ENCODE measurements around the gene BHLHA15. TPM values are rescaled to one million over a fixed set of nuclear protein-coding genes. Genes with fewer than 3 reads are reported as not detected.

Gene BHLHA15
- total and polyA plus RNA-seq, 9 of the 15 experiments (the other 6 are each of a cell fraction or from before 2014, with no cell fraction given): 0.22 to 2.0 (median 1.1) TPM; not detected in 4

- FAIRE-seq: no peak
- POLR2A ChIA-PET: interaction anchor here (0.8 kb wide), 1 partner anchor 173 kb away, joined by 3 read pairs; no protein-coding TSS in a partner anchor
- H3K9me3 ChIP-seq (replicated peaks; ENCODE audit: control insufficient read depth, insufficient read depth, low read depth, low read length): no peaks in the 10 kb centered on the region
- TF ChIP-seq ZBTB26 (CRISPR knock-in tag; IDR thresholded peaks at IDR 0.05) (no peak), JUND (IDR thresholded peaks at IDR 0.05; ENCODE audit: borderline replicate concordance, low read depth, low read length) (no peak), JUND (tag; IDR thresholded peaks at IDR 0.05; ENCODE audit: borderline replicate concordance, low read depth, low read length) (no peak), BRF2 (IDR thresholded peaks at IDR 0.05; ENCODE audit: borderline replicate concordance, insufficient read depth, insufficient read length) (no peak), GTF3C2 (IDR thresholded peaks at IDR 0.05; ENCODE audit: borderline replicate concordance, extremely low read depth, insufficient read length) (no peak), BCLAF1 (IDR thresholded peaks at IDR 0.05; ENCODE audit: borderline replicate concordance in 1 of 2, control insufficient read depth in 1 of 2, low read depth in 2 of 2, low read length in 1 of 2) (no peak), SRF (CRISPR knock-in tag; IDR thresholded peaks at IDR 0.05) (no peak), HMGXB4 (CRISPR knock-in tag; IDR thresholded peaks at IDR 0.05) (no peak), EHMT2 (IDR thresholded peaks at IDR 0.05) (no peak), PRPF4 (IDR thresholded peaks at IDR 0.05; ENCODE audit: insufficient read depth, low read depth, low read length, poor library complexity, severe bottlenecking) (no peak)
These were observed 45.2 kb downstream of the BHLHA15 start for GRCh38 chr7:98256431-98256830.

More at GRCh38 chr7:98256431-98256830, 45.2 kb downstream of the BHLHA15 start:
- peaks cover 4% of the 10 kb centered on the region; the same call in 1 of the 3 replicates for H3K36me3 ChIP-seq (ENCODE audit: control insufficient read depth, insufficient read depth, low read length)
- BruUV-seq (replicated peaks): no TSS peak
- H3K4me2 ChIP-seq (ENCODE audit: insufficient read depth, low read length): no peak overlapping the region
- H2AFZ ChIP-seq (ENCODE audit: low read depth, low read length): no peak overlapping the region
- H3K4me3 ChIP-seq: no peak overlapping the region
- H3K27me3 ChIP-seq (ENCODE audit: control insufficient read depth in 2 of 2, insufficient read depth in 2 of 2, low read length in 2 of 2): no peaks in the 10 kb centered on the region
- H4K20me1 ChIP-seq (replicated peaks; ENCODE audit: control insufficient read depth, insufficient read depth, low read length): no peaks in the 10 kb centered on the region
- peaks cover 21% of the 10 kb centered on the region for H3K79me2 ChIP-seq (ENCODE audit: control insufficient read depth, insufficient read depth, low read length)
- no peak overlapping the region for H3K9ac ChIP-seq (ENCODE audit: insufficient read depth in 1 of 2, low read depth in 2 of 2, low read length in 2 of 2)
- WGBS (ENCODE audit: insufficient coverage, low coverage, missing lambda C conversion rate): 97% methylated on average over 7 of the region's 7 CpGs
- in situ Hi-C loops (cut with MboI): no loop called here
- ATAC-seq (no peak), DNase-seq (ENCODE audit: extremely low read depth in 1 of 4, low spot score in 3 of 4) (no peak)
- no peaks in the 10 kb centered on the region for H3K9me1 ChIP-seq (ENCODE audit: control insufficient read depth, insufficient read depth, low read length)
- no peak overlapping the region for H3K27ac ChIP-seq (ENCODE audit: extremely low read depth, low read depth, low read length)
- peaks cover 0 to 28% of the 10 kb centered on the region in 2 experiments; a peak in 2 of 5 replicates for H3K4me1 ChIP-seq (replicated peaks in 1 of 2; ENCODE audit: control insufficient read depth in 2 of 2, insufficient read depth in 2 of 2, low read length in 2 of 2)
- intact Hi-C loops (cut with micrococcal nuclease): no loop called here
- CTCF ChIA-PET (ENCODE audit: low intra/inter-chr PET ratio): no interaction called here

Measured in K562 (cell line).